GM19238 (cell line): ENCODE data around the gene MAP2K6.
"Not testable (repeated sequence)": the region's sequence is repeated elsewhere in the genome, so short reads cannot be mapped to it uniquely, and the experiment has no call there.

Experiments used
- DNase-seq: peaks from one replicate; pipeline ENCODE4 v3.0.0; 2011; ENCODE audit warnings: low spot score; ENCODE audit not compliant: insufficient read length

MAP2K6 gene

DNA sequence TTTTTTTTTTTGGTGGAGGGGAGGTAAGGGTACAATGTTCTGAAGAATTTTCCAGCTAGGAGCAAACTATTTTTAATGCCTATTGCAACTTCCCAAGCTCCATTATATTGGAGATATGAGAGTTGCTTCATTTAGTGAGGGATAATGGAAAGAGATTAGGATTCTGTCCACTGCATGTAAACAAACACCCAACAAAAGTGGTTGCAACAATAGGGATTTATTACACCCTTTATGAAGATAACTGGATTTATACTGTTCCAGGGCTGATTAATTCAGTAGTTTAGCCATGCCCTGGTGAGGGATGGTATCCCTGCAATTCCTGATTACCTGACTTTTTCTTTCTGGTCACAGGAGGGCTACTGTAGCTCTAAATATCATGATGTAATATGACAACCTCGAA is 40.5 kb downstream of the MAP2K6 start:
- DNase-seq, result no peak

- DNase-seq, result no peak
Observed at GRCh38 chr17:69457603-69458002, 43.1 kb downstream of the MAP2K6 start.

DNA sequence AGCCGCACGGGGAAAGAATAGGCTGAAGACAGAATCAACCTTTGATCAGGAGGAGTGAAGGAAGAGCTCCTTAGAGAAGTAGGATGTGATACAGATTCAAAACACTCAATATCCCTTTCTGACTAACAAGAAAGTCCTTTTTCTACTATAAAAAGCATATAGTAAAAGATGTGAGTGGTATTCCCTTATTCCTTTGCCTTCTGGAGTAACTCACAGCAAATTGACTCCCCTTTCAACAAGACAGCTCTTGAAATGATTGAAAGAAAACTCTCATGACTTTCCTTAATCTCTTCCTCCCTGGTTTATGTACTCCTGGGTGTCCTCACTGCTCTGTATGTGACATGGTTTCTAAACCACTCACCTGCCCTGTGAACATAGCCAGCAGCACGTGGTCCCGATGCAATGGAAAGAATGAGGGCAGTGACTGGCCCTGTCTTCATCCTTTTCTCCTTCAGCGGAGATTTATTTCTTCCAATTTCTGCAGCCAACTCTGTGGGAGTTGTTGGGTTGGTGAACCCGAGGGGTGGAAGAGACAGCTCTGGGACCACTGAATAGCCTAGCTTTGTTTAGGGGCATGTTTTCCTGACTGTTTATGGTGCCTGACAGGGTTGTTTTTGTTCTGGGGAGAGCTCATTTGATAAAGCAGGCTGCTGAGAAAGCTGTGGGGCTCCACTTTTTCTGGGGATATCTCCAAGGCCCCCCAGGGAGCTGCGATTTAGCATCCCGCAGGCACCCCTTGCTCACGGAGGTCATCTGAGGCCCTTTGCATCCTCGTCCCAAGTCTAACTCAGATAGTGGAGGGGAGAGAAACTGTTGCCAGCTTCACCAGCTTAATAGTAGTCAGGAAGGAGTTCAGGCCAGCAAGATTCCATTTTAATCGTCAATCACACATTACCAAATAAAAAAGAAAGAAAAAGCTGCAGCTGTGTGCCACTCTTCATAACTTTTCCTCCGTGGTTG is 46.7 kb downstream of the MAP2K6 start:
- no peak for DNase-seq

- DNase-seq, result no peak
Observed at GRCh38 chr17:69461951-69462369, 47.5 kb downstream of the MAP2K6 start.

GRCh38 chr17:69462882-69463281 is 48.4 kb downstream of the MAP2K6 start:
- no peak for DNase-seq

DNA sequence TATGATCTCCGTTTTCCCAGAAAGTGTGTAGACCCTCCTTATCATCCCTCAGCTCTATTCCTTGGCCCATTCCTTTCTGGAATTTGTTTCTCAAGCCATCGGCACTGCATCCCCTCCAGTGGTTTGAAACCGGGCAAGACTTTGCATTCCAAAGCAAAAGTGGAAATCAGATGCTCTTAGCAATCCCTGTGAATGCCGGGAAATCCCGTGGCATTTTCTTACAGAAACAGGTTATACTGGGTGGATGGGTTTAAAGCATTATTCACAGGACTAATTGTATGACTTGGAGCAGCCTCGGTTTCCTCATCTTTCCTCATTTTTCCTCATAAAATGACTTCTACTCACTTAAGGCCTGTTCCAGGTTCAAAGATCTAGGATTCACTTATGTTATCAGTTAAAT is 52.0 kb downstream of the MAP2K6 start:
- no peak for DNase-seq

- no peak for DNase-seq
Observed at GRCh38 chr17:69466905-69467667, 52.6 kb downstream of the MAP2K6 start.

DNA sequence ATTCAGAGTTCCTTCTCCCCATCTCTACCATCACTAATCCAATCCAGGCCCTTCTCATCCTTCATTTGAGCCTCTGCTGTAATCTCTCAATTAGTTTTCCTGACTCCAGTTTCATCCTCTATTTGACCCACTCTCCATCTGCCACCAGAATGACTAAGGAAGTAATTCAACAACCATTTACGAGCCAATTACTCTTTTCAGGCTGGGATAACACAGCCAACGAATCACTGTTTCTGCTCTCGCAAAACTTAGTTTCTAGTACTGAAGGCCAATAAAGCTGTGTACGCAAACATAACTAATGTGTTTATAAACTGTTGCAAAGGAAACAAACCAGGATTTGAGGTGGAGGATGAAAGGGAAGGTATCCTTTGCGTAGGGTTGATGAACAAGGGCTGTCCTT is 53.7 kb downstream of the MAP2K6 start:
- DNase-seq, result no peak

- no peak for DNase-seq
Observed at GRCh38 chr17:69470702-69471101, 56.2 kb downstream of the MAP2K6 start.

DNA sequence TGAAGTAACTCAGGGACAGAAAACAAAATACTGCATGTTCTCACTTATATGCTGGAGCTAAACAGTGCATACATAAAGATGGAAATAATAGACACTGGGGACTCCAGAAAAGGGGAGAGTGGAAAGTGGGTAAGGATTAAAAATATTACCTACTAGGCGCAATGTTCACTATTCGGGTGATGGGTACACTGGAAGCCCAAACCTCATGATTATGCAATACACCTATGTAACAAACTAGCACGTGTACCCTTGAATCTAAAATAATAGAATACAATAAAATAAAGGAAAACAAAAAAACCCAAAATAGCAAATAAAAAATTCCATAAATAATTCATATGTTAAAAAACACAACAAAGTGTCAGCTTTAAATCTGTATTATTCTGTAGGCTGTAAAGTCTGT is 56.9 kb downstream of the MAP2K6 start:
- DNase-seq, result no peak

- DNase-seq, result no peak
Observed at GRCh38 chr17:69473841-69474831, 59.6 kb downstream of the MAP2K6 start.

GRCh38 chr17:69477204-69477902 is 62.9 kb downstream of the MAP2K6 start:
- DNase-seq, result no peak

GRCh38 chr17:69477903-69478266 is 63.4 kb downstream of the MAP2K6 start:
- no peak for DNase-seq

GRCh38 chr17:69478916-69479315 is 64.4 kb downstream of the MAP2K6 start:
- no peak for DNase-seq

- not testable (repeated sequence) for DNase-seq
Observed at GRCh38 chr17:69479756-69480155, 65.3 kb downstream of the MAP2K6 start.

DNA sequence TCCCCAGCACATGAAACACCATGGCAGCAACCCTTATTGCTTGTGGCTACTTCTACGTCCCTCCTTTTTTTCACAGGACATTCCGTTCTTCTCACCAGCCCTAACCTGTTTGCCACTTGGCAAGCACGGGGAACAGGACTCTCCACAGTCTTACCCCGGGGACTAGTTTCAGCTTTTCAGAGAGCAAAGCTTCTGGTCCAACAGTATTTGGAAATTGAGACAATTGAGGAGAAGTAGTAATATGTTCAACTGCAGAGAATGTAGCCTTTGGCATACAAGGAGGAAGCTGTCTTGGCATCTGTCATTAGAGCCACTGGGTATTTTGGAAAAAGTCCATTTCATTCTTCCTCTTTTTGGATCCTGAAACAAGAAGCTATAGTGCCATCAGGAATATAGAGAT is 65.7 kb downstream of the MAP2K6 start:
- DNase-seq, result no peak

DNA sequence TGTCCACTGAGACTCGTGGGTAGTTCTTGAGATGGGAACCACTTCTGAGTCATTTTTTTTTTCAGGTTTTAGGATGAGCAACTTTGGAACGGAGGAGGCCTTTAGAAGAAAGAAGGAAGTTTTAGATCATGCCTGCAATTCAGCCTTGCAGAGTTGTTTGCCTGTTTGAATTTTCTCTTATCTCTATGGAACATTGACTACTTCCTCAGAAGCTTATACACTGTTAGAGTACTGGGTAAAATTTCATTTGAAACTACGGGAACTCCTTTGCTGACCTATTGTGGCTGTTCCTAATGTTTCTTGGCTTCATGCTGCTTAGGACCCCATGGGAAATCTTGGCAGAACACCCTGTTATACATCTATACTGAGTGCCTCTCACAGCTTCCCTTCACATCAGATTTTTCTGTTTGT is 70.8 kb downstream of the MAP2K6 start:
- no peak for DNase-seq

GRCh38 chr17:69485901-69486643 is 71.6 kb downstream of the MAP2K6 start:
- no peak for DNase-seq

GRCh38 chr17:69486779-69487637 is 72.5 kb downstream of the MAP2K6 start:
- no peak for DNase-seq
